Lung (tissue), 12 donors: ENCODE data around the gene SUMO2. TPM values are rescaled to one million over a fixed set of nuclear protein-coding genes. Genes with fewer than 3 reads are reported as not detected.

ENCODE experiments used
- ATAC-seq: fragments of 200-7000 bp; cut with Tn5 transposase; one replicate; pipeline ENCODE4 v1.9.1; 2020; ENCODE audit warnings: moderate number of reproducible peaks; ENCODE audit not compliant: insufficient read depth, low FRiP score
- DNase-seq, 3 donors: peaks; one replicate each; pipeline ENCODE4 v3.0.0-alpha.2; 2013 to 2017
- H3K27ac ChIP-seq, 2 donors: one replicate each; pipeline ENCODE4 v1.5.1; 2013; ENCODE audit warnings: mild to moderate bottlenecking in 2 of 2, moderate library complexity in 2 of 2, control low read depth in 1 of 2, inconsistent platforms in 1 of 2, low read depth in 1 of 2, low read length in 1 of 2
- H3K27me3 ChIP-seq, 3 donors: one replicate each; pipeline ENCODE4 v1.5.1; 2013; ENCODE audit warnings: low read length in 2 of 3; ENCODE audit not compliant: control insufficient read depth in 3 of 3, insufficient read depth in 3 of 3
- H3K36me3 ChIP-seq, 4 donors: one replicate each; pipeline ENCODE4 v1.5.1; 2013; ENCODE audit warnings: low read length in 4 of 4, mild to moderate bottlenecking in 1 of 4, moderate library complexity in 1 of 4; ENCODE audit not compliant: control insufficient read depth in 4 of 4, insufficient read depth in 4 of 4
- H3K4me1 ChIP-seq, 5 donors: one replicate each; pipeline ENCODE4 v1.5.1; 2013; ENCODE audit warnings: low read length in 5 of 5, mild to moderate bottlenecking in 2 of 5, moderate library complexity in 1 of 5; ENCODE audit not compliant: control insufficient read depth in 5 of 5, insufficient read depth in 5 of 5
- H3K4me3 ChIP-seq: one replicate; pipeline ENCODE4 v1.5.1; 2013; ENCODE audit warnings: mild to moderate bottlenecking, control low read depth, moderate library complexity
- H3K9ac ChIP-seq, 2 donors: one replicate each; pipeline ENCODE4 v1.5.1; 2013; ENCODE audit warnings: low read length in 2 of 2, control low read depth in 1 of 2; ENCODE audit not compliant: insufficient read depth in 1 of 2
- H3K9me3 ChIP-seq, 4 donors: one replicate each; pipeline ENCODE4 v1.5.1; 2013; ENCODE audit warnings: low read length in 3 of 4, mild to moderate bottlenecking in 1 of 4, moderate library complexity in 1 of 4; ENCODE audit not compliant: control insufficient read depth in 4 of 4, insufficient read depth in 3 of 4
- WGBS, 2 donors: extraction: QIAGEN DNeasy Blood & Tissue Kit; methylation state at CpG; one replicate each; pipeline ENCODE4 v1.1.7; 2013; 5-methylcytosine and 5-hydroxymethylcytosine counted together
- polyA plus RNA-seq, 2 donors: library from polyadenylated mRNA; stranded (reverse); fragments of 200-250 nt; gene quantifications; one replicate each; pipeline ENCODE4 v1.2.1, GENCODE V29; 2013
- total RNA-seq, 2 donors: library from RNA; depleted of rRNA in 1 of 2; stranded (reverse); fragments of >200 nt in 1 of 2; gene quantifications; one replicate each; pipeline ENCODE4 v1.2.1, GENCODE V29; 2014 to 2021
- TF ChIP-seq, protein P1 (sequence below): IDR thresholded peaks from 2 replicates; pipeline ENCODE4 v1.5.1; 2012; ENCODE audit warnings: mild to moderate bottlenecking; ENCODE audit errors: control extremely low read depth, extremely low read depth
- donor health status: control.
- donor health status: control.
- donor health status: Bipolar disorder and iron deficiency.
- donor health status: healthy.
- donor health status: DM: yes; HTN: yes; CAD: no.

Gene SUMO2
- total and polyA plus RNA-seq, 4 donors = 53.6 to 242 (median 89.4) TPM

DNA sequence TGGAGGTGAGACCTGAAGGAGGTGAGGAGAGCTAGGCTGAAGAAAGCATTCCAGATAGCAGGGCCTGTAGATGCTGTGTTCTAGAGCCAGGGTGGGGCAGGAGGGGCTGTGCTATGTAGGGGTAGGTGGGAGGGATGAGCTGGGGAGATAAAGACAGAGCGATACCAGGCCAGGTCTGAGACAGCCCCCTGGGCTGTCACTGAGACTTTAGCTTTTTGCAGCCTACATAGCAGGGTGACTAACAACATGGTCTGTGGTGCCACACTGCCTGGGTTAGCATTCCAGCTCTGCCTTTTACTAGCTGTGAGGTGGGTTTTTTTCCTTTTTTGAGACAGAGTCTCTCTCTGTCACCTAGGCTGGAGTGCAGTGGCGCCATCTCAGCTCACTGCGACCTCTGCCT lies 37.1 kb upstream of the SUMO2 start:
- DNase-seq (no peak), ATAC-seq (no peak)
- Histone ChIP-seq H3K9me3 (no peaks in the 10 kb centered on the region), H3K4me1 (no peaks in the 10 kb centered on the region), H3K9ac (no peak overlapping the region), H3K27me3 (no peaks in the 10 kb centered on the region), H3K36me3 (peaks cover 29 to 36% (median 34%) of the 10 kb centered on the region in 4 donors), H3K27ac (no peak overlapping the region), H3K4me3 (no peak overlapping the region)
- TF ChIP-seq, protein P1, sequence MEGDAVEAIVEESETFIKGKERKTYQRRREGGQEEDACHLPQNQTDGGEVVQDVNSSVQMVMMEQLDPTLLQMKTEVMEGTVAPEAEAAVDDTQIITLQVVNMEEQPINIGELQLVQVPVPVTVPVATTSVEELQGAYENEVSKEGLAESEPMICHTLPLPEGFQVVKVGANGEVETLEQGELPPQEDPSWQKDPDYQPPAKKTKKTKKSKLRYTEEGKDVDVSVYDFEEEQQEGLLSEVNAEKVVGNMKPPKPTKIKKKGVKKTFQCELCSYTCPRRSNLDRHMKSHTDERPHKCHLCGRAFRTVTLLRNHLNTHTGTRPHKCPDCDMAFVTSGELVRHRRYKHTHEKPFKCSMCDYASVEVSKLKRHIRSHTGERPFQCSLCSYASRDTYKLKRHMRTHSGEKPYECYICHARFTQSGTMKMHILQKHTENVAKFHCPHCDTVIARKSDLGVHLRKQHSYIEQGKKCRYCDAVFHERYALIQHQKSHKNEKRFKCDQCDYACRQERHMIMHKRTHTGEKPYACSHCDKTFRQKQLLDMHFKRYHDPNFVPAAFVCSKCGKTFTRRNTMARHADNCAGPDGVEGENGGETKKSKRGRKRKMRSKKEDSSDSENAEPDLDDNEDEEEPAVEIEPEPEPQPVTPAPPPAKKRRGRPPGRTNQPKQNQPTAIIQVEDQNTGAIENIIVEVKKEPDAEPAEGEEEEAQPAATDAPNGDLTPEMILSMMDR = no peak
- 97 to 98% methylated on average over 3 of the region's 3 CpGs for WGBS, 2 donors

DNA sequence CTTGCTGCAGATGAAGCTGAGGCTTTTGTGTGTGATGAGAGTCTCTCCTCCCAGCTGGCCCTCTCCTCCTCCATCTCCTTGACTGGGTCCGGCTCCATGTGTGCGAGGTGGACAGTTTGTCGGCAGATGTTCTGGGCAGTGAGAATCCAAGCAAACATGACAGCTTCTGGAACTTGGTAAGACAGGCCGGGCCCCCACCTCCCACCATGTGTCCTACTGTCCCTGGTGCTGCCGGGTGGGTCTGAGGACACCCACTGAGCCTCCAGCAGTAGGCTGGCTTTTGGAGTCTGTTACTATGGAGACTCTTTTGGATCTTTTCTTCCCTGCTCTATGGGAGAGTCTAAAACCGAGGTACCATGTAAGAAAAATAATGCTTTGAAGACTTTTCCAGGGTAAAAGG lies 35.4 kb upstream of the SUMO2 start:
- H3K9me3 ChIP-seq = no peaks in the 10 kb centered on the region
- no peaks in the 10 kb centered on the region for H3K27me3 ChIP-seq
- H3K36me3 ChIP-seq = peaks cover 29 to 46% (median 42%) of the 10 kb centered on the region in 4 donors
- no peak overlapping the region for H3K27ac ChIP-seq
- TF ChIP-seq, protein P1 = no peak
- WGBS, 2 donors = 93 to 99% methylated on average over 6 of the region's 6 CpGs
- ATAC-seq = no peak
- no peaks in the 10 kb centered on the region for H3K4me1 ChIP-seq
- no peak overlapping the region for H3K4me3 ChIP-seq
- no peak for DNase-seq
- H3K9ac ChIP-seq = no peak overlapping the region

DNA sequence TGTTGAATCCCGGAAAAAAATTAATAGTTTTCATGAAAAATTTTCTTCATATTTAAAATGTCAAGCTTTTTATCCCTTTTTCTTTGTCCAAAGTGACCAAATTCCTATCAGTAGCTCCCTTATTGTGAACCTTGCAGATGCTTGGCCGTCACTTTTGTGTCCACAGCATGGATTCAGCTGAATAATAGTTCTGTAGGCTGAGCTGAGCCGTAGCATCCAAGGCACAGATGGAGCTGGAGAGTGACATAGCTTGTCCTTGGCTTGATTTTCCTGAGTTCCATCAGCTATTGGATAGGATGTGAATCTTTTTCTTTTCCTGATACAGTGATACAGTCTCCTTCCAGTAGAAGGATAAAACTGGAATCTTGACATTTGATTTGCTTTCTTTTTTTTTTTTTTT lies 26.3 kb upstream of the SUMO2 start:
- no peaks in the 10 kb centered on the region for H3K9me3 ChIP-seq
- 85 to 90% methylated on average over 3 of the region's 3 CpGs for WGBS, 2 donors
- H3K9ac ChIP-seq = no peak overlapping the region
- H3K4me1 ChIP-seq = peaks cover 0 to 9% (median 0%) of the 10 kb centered on the region in 5 donors
- no peak overlapping the region for H3K4me3 ChIP-seq
- TF ChIP-seq, protein P1 = no peak
- no peak for ATAC-seq
- peaks cover 10 to 28% (median 17%) of the 10 kb centered on the region in 4 donors for H3K36me3 ChIP-seq
- no peak overlapping the region for H3K27ac ChIP-seq
- no peaks in the 10 kb centered on the region for H3K27me3 ChIP-seq
- DNase-seq = no peak

DNA sequence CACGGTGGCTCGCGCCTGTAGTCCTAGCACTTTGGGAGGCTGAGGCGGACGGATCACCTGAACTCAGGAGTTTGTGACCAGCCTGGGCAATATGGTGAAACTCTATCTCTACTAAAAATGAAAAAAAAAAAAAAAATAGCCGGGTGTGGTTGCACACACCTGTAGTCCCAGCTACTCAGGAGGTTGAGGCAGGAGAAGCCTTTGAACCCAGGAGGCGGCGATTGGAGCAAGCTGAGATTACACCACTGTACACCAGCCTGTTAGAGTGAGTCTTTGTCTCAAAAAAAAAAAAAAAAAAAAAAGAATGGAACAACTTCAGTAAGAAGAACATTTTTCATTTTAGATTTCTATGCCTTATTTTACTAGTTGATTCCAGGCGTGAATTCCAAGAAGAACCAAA lies 25.4 kb upstream of the SUMO2 start:
- no peak for ATAC-seq
- peaks cover 0 to 9% (median 0%) of the 10 kb centered on the region in 5 donors for H3K4me1 ChIP-seq
- no peak overlapping the region for H3K9ac ChIP-seq
- H3K9me3 ChIP-seq = no peaks in the 10 kb centered on the region
- no peak overlapping the region for H3K4me3 ChIP-seq
- H3K27me3 ChIP-seq = no peaks in the 10 kb centered on the region
- H3K27ac ChIP-seq = no peak overlapping the region
- TF ChIP-seq, protein P1 = no peak
- no peak for DNase-seq
- H3K36me3 ChIP-seq = peaks cover 8 to 22% (median 14%) of the 10 kb centered on the region in 4 donors
- 90 to 95% methylated on average over 9 of the region's 9 CpGs for WGBS, 2 donors
